ENCODE measurements around the gene MYT1.

MYT1 gene

DNA sequence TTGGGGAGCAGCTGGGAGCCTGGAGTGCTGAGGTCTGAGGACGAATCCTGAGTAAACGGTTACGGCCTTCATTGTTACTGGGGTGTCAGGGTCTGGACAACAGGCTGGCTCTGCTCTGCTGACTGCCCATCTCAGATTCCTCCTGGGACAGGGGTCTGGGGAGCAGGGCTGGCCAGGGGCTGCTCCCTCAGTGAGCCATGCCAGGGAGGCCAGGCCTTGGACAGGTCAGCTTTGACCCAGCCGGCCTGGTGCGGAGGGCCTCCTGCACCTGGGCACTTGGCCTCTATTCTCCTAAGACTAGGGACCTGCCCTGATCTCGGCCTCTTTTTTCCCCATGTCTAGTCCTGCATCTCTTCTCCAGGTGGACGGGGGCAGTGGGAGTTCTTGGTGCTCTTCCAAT lies 44.9 kb downstream of the MYT1 start:
- ChIA-PET CTCF (no interaction called here), POLR2A (no interaction called here)
- DNase-seq (ENCODE audit: low read depth, low spot score), result no peak
- no peak overlapping the region for H3K4me3 ChIP-seq (ENCODE audit: low read depth, low read length)
- TF ChIP-seq, protein P1, sequence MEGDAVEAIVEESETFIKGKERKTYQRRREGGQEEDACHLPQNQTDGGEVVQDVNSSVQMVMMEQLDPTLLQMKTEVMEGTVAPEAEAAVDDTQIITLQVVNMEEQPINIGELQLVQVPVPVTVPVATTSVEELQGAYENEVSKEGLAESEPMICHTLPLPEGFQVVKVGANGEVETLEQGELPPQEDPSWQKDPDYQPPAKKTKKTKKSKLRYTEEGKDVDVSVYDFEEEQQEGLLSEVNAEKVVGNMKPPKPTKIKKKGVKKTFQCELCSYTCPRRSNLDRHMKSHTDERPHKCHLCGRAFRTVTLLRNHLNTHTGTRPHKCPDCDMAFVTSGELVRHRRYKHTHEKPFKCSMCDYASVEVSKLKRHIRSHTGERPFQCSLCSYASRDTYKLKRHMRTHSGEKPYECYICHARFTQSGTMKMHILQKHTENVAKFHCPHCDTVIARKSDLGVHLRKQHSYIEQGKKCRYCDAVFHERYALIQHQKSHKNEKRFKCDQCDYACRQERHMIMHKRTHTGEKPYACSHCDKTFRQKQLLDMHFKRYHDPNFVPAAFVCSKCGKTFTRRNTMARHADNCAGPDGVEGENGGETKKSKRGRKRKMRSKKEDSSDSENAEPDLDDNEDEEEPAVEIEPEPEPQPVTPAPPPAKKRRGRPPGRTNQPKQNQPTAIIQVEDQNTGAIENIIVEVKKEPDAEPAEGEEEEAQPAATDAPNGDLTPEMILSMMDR (IDR thresholded peaks at IDR 0.05; ENCODE audit: insufficient read depth, low read length, missing control alignments), result no peak

DNA sequence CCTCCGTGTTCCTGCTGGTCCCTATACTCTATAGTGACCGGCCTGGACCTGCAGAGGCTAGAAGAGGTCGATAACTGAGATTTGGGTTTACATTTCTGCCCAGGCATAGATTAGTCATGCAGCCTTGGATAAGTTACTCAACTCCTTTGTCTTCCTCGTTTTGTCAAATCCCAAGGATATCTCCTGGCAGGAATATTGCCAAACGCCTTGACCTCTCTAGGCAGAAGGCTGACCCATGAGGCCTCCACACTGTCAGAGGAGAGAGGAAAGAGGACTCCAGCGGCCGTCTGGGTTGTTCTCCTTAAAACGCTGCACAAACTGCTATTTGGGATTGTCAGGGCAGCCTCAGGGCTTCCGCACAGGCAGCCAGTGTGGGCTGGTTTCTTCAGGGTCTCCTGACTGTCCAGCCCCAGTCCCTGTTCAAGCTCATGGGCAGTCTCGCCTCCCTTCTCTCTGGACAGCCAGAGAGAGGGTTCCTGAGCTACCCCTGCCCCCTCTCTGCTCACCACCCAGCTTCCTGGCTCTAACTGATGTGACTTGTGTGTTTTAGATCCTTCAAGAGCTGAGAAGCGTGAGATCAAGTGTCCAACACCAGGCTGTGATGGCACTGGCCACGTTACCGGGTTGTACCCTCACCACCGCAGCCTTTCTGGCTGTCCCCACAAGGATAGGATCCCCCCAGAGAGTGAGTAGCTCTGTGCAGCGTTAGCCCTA lies 46.6 kb downstream of the MYT1 start:
- H3K4me3 ChIP-seq (ENCODE audit: low read depth, low read length), result no peak overlapping the region
- CTCF ChIA-PET, result interaction anchor here (1.4 kb wide), 1 partner anchor 9 kb away, joined by 3 read pairs; no protein-coding TSS in a partner anchor
- no peak for DNase-seq (ENCODE audit: low read depth, low spot score)
- POLR2A ChIA-PET, result interaction anchor here (0.7 kb wide), 1 partner anchor 14 kb away, joined by 3 read pairs; no protein-coding TSS in a partner anchor
- TF ChIP-seq, protein P1 (IDR thresholded peaks at IDR 0.05; ENCODE audit: insufficient read depth, low read length, missing control alignments), result no peak

DNA sequence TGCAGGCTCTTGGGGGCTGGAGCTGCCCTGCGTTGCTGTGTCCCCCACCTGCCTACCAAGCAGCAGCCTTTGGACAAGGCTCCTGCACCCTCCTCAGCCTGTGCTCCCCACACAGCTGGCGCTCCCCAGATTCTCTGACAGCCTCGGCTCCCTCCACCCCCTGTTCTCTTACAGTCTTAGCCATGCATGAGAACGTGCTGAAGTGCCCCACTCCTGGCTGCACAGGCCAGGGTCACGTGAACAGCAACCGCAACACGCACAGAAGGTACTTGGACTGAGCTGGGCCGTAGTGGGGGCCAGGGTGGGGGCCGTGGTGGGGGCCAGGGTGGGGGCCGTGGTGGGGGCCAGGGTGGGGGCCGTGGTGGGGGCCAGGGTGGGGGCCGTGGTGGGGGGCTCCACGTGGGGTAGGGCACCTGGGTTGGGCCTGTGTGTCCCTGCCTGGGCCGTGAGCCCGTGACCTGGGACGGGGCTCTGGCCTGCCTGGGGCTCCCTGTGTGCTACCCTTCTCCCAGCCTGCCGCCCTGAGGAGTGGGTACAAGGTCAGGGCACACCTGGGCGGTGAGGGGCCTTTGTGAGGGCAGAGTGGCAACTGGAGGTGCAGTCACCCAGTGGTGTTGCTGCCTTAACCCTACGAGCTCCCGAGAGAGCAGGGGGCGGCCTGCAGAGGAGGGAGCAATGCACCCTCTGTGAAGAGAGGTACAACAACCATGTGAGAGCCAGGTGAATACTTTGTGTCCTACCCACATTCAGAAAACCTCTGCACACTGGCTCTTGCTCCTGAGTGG lies 47.8 kb downstream of the MYT1 start:
- ChIA-PET POLR2A (no interaction called here), CTCF (interaction anchor here (1.4 kb wide), 1 partner anchor 8 kb away, joined by 3 read pairs; no protein-coding TSS in a partner anchor)
- no peak overlapping the region for H3K4me3 ChIP-seq (ENCODE audit: low read depth, low read length)
- DNase-seq (ENCODE audit: low read depth, low spot score), result no peak
- TF ChIP-seq, protein P1 (IDR thresholded peaks at IDR 0.05; ENCODE audit: insufficient read depth, low read length, missing control alignments), result no peak

DNA sequence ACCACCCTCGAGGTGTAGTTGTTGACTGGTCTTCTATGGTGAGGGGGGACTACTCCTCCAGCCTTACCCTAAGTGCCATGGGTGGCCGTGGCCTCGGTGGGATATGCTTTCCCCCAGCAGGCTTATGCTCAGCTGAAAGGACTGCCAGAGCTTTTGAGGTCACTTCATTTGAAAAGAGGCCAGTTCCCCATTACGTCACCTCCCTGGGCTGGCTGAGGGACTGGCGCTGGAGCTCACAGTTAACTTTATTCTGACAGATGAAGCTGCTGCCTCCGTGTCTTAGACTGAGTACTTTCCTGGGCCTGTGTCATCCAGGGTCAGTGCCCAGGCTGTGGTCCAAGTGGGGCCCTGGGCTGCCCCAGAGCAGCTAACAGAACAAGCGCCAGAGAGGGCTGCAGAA lies 48.5 kb downstream of the MYT1 start:
- TF ChIP-seq, protein P1 (IDR thresholded peaks at IDR 0.05; ENCODE audit: insufficient read depth, low read length, missing control alignments), result no peak
- CTCF ChIA-PET, result no interaction called here

DNA sequence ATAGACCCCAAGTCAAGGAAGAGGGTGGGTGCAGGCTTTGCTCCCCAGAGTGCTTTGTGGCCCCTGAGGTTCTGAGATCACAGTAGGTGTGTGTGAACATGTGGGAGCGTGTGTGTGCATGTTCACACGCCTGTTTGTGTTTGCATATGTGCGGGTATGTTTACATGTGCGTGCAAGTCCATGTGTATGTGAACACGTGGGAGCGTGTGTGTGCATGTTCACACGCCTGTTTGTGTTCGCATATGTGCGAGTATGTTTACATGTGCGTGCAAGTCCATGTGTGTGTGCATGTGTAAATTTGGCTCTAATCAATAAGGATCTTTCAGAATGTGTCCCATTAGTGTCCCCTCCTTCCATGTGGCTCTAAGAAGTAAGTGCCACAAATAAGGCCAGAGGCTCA lies 49.9 kb downstream of the MYT1 start:
- DNase-seq (ENCODE audit: low read depth, low spot score), result no peak
- ChIA-PET POLR2A (no interaction called here), CTCF (no interaction called here)
- TF ChIP-seq, protein P1 (IDR thresholded peaks at IDR 0.05; ENCODE audit: insufficient read depth, low read length, missing control alignments), result no peak
- H3K4me3 ChIP-seq (ENCODE audit: low read depth, low read length), result no peak overlapping the region

More for the DNA sequence above, 48.5 kb downstream of the MYT1 start:
- no peak overlapping the region for H3K4me3 ChIP-seq (ENCODE audit: low read depth, low read length)
- DNase-seq (ENCODE audit: low read depth, low spot score), result no peak
- POLR2A ChIA-PET, result no interaction called here

DNA sequence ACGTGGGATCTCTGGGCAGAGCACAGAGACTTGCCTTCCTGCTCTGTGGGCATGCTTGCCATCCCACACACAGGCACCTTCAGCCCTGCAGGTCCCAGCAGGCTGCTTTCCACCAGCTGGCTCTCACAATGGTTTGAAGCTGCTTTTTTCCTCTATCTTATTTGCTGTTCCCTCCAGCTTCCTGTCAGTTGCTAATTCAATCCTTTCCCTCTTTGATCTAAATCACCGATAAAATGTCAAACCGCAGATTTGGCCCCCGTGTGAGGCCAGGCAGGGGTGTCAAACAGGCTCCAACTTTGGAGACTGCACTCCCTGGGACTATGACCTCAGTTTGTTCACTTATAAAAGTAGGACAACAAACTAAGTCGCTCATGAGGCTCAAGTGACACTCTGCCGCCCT lies 50.7 kb downstream of the MYT1 start:
- DNase-seq (ENCODE audit: low read depth, low spot score), result no peak
- ChIA-PET CTCF (no interaction called here), POLR2A (no interaction called here)
- TF ChIP-seq, protein P1 (IDR thresholded peaks at IDR 0.05; ENCODE audit: insufficient read depth, low read length, missing control alignments), result no peak
- H3K4me3 ChIP-seq (ENCODE audit: low read depth, low read length), result no peak overlapping the region

Measured in AG04449 (cell line).